NCI-H2029 treated with DMSO at 0.1 percent for 48 hours (cell line): Measurements from ENCODE around the gene SLC2A1.
A peak's percentile ranks its signal among the peaks of the same experiment; 100 is the strongest.

Experiments
- DNase-seq: peaks from one replicate; lab custom pipeline; 2025; lab: John Stamatoyannopoulos, UW

SLC2A1 gene

DNA sequence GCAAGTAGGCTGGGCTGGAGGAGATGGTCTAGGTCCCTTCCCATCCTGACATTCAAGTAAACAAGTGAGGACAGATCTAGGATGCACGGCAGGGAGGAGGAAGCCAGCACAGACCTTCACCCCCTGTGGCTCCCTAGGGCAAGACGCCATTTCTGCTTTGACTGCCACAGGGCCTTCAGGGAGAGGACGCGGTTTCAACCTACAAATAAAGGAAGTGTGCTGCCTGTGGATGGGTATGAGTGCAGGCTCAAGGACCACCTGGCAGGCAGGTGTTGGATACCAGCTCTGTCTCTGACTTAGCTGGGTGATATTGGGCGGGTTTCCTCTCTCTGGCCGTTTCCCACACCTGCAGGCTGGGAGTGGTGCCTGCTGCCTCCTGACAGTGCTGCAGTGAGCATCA is 16.2 kb downstream of the SLC2A1 start:
- DNase-seq, result peak; percentile 96

DNA sequence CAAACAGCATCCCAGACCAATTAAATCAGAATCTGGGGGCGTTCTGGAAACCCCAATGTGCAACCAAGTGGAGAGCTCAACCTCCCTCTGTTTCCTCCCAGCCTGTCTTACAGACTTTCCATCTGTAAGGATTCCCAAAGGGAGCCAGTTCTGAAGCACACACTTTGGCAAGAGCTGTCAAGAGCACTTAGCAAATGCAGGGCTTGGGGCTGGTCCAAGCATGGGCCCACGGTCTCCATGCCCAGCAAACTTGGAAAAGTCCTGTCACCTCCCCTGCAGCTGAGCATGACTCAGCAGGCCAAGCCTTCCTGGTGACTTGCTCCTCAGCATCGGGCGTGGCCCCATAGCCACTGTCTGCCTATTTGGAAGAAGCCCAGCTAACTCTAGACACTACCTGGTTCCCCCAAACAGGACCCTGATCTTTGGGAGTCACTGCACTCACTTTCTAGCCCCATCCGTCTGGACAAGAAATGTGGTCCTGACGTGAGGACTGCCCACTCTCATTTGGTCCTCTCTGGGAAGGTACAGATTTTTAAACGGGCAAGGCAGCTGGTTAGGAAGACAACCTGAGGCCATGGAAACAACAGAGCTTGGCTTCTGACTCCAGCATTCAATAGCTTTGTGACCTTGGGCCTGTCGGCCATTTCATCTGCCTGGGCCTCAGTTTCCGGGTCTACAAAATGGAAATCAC is 16.9 kb downstream of the SLC2A1 start:
- DNase-seq, result peak; percentile 87

DNA sequence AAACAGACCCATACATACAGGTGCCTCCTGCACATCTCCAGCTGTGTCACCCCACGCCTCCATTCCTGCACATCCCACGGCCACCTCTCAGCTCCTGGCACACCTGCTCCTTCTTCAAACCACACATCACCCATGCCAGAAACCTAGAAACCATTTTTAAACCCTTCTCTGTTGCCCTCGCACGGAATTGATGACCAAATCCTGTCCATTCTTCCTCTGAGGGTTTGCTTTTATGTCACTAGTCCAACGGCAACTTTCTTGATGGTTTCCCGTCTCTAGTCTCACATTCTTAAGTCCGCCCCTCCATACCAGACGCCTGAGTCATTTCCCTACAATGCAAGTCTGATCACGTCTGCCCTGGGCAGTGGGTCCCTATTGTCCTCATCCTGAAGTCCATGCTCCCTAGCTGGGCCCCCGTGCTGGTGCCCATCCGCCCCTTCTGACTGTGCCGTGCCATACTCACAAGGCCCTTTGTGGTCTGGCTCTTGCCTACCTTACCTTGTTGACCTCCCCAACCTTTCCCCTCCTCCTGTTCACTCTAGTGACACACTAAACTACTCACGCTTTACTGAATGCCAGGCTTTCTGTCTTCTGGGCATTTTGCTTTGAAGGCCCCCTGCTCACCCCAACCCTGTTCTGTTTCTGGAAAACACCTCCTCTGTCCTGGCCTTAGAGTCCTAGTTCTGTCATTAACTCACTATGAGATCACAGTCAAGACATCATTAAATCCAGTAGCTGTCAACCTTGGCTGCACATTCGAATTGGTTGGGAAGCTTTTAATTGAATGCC is 17.6 kb downstream of the SLC2A1 start:
- DNase-seq, result no peak

DNA sequence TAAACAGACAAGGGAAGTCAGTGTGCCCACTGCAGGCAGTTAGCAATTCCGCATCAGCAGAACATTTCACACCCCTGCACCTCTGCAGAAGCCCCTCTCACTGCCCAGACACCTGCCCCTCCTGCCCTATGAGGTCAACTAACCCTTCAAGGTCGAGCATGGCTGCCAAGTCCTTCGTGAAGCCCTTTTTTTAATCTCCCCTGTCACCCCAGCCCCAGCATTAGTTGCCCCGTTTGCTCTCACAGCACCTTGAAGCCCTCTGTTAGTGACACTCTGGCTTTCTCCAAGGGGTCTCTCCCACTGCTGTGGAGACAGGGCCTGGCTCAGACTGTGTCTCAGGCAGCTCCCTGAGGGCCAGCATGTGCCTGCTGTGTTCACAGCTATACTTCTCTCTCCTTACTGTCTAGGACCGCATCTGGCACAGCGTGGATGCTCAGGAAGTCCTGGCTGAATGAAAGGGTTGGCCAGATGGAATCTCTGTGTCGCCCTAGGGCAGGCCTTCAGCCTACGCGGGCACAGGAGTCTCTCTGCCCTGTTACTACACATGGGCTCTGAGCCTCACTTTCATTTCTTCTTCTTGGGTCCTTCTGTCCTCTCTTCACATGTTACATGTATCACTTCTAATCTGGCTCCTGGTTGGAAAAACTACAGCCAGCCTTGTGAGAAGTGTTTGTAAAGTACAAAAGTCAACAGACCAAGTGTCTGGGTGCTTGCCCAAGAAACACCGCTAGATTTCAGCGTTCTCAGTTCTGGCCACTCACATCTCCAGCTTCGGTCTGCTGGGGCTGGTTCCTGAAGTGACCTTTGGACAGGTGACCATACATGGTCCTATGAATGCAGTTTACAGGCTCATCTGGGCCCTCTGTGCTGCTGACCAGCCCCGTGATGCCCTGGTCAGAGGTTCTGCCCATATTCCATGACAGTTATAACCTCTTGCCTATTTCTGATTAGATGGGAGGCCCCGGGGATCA is 19.7 kb downstream of the SLC2A1 start:
- DNase-seq, result peak; percentile 53

DNA sequence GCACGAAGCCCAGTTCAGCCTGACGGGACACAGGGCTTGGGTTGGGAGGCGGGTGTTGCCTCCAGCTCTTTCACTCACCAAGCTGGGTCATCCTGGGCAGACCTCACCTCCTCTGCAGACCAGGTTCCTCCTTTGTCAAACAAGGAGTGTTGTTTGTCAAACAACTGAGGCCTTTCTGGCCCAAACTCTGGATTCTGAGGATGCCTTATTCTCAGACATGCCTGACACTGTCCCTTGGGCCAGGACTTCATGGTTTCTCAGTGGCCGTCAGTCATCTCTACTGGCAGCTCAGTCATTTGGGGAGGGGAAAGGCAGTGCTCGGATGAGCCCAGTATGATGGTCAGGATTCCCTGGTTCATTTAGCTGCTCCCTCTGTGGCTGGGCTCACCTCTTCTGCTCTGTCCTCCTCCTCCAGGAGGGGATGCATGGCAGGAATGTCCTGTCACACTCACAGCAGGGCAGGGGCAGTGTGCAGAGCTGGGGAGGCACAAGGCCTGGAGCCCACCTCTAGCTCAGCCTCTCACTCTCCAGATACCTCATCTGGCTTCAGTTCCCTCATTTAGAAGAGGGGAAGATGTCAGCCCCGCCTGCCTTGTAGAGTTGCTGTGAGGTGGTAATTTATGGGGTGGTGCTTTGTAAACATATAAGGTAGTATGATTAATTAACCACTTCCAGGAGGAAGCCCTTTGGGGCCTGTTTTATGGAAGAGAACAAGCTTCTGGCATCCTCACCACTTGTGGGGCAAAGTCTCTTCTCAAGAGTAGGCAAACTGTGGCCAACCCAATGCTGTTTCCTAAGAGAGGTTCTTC is 20.6 kb downstream of the SLC2A1 start:
- no peak for DNase-seq

DNA sequence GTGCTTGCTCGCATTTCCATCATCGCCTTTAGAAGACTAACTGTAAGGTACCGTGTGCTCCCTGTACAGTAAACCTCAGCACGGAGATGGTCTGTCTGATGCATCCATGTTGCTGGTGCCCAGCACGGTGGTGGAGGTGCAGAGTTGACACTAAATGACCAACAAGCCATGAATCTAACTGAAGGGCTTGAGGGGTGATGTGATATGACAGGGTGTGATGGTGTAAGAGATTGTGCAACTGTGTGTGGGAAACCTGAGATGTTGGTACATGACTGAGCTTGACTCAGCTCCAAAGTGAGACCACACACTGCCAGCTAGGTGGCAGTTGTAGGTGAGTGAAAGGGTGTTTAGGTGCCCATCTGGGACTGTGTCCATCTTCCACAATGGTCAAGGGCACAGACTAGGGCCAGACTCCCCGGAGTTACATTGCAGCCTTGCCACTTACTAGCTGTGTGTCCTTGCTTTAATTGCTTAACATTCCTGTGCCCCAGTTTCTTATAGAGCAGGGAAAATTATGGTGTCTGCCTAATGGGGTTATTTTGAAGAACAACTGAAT is 21.4 kb downstream of the SLC2A1 start:
- DNase-seq, result no peak

GRCh38 chr1:42936309-42937078 is 22.2 kb downstream of the SLC2A1 start:
- no peak for DNase-seq

DNA sequence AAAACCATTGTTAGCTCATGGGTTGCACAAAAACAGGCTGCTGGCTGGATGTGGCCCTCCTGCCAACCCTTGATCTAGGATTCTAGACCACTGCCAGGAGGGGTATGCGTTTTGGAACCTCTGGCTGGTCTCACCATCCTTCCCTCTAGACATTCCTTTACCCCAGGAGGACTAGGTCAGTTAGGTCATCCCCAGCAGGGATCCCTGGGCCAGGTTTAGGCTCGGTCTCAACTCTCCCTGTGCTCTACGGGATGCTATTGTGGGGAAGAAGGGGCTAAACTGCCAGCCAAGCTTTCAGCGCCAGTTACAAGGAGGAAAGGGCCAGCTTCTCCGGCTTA is 22.7 kb downstream of the SLC2A1 start:
- no peak for DNase-seq

DNA sequence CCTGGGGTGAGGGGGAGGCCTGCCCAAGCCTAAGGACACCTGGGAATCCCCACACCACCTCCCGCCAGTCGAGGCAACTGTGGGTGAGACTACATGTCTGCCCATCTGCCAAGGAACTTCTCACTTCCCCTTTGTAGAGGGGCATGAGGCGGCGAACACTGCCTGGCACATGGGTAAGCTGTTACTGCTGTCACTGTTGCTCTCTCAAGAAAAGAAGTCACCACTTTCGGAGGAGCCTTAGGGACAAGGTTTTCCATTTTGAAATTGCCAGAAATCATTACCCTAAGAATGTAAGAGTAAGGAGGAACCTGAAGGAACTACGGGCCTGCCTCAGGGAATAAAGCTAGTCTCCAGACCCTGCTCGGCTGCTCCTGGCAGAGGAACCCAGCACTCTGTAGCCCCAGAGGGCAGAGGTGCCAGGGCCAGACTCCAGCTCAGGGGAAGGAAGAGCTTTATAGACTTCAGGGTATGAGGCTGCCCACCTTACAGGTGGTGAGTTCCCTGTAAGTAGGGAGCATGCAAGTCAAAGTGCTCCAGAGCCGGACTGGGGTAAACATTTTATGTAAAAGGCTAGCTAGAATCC is 23.3 kb downstream of the SLC2A1 start:
- no peak for DNase-seq

DNA sequence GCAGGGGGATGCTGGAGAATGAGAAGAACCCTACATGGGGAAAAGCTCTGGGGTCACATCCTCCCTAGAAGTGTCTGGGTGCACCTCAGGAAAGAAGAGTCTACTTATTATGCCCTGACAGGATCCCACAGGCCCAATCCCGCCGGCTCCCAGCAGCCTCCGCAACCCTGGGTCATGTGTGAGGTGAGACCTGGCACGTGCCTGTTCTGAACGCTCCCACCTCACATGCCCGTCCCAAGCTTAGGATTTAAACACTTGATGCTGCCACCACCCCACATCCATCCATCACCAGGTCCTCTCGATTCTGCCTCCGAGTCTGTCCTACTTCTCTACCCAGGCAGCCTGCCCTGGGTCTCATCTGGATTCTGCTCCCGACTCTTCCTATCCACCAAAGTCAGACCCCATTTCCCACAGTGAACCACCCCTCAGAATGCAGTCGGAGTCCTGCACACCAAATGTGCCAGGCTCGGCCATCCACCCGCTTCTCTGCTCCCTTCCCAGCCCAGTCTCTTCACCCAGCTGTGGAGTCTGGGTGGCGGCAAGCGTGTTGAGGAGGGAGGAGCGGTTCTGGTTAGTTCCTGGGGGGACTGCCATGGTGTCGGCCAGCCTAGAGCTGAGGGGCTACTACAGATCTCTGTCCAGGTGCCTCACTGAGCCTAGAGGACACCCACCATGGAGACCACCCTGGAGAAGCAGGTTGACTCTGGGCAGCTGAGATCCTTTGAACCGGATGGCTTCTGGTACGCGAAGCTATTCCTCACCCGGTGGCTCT is 23.9 kb downstream of the SLC2A1 start:
- DNase-seq, result no peak

DNA sequence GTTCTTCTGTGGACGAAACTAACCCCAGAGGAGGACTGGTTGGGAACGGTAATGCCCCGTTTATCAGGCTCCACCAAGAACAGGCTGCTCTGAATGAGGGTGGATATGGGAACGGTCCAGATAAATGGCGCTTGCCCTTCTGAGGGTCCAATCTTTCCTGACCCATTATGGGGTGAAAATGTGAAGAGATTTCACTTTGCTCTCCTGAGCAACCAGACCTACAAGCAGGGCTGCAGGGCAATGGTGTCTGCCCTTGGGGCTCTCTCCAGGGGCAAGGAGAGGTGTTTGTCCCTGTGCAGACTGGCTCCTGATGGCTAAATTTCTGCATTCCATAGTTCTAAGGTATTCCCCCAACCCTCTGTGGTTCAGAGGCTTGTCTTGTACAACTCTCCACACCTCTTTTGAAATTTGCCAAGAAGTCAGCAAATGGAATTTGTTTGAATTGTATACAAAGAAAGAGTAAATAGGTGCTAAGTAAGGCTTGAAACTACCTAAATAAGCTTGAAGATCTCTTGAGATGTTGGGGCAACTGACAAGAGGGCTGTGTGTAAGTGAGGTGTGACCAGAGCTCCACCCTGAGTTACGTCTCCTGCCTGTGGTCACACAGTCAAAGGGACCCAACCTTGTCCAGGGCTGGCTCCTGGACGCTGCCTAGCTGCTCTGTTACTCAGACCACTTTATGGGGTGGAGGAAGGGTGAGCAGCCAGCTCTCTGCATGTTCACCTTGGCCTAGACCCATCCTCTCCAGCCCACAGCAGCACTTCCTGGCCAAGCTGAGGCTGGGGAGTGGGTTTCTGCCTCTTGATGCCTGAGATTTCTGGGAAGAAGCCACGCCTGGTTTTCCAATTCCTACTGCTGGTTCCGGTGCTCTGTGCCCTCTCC is 24.8 kb downstream of the SLC2A1 start:
- no peak for DNase-seq

GRCh38 chr1:42933060-42933586 is 25.5 kb downstream of the SLC2A1 start:
- DNase-seq, result no peak

DNA sequence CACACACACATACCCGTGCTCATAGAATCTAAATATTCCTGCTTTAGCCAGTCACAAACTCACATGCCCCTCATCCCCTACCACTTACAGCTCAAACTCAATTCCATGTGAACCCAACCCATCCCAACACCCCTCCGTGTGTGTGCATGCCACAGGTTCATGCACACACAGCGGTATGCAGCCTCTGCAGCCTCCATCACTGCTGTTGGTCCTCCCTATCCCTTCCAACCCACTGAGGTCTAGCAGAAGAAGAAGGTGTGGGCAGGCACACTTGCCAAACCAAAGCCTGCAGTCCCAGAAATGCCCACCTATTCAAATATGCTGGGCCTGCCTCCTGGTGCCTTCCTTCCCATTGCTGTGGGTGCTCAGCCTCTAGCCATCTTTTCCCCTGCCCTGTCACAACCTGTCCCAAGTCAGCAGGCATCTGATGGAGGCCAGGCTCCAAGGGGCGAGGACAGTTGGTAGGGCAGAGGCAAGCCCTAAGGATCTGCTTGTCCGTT is 26.2 kb downstream of the SLC2A1 start:
- DNase-seq, result no peak

GRCh38 chr1:42931911-42932422 is 26.7 kb downstream of the SLC2A1 start:
- peak; percentile 77 for DNase-seq

DNA sequence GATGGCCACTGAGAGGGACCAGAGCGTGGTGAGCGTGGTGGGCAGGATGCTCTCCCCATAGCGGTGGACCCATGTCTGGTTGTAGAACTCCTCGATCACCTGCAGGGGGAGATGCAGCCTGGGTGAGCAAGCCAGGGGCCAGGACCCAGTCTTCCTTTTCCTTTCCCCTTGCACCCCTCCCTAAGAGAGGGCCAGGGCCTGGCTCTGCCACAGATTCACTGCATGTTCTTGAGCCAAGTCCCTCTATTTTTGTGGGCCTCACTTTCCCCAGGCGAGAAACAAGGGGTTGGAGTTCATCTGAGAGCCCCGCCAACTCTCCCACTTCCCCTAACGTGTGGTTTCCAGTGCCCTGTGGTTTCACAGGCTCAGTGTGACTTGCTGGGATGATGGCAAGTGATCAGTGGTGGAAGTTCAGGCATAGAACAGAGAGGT is 27.5 kb downstream of the SLC2A1 start:
- DNase-seq, result no peak

DNA sequence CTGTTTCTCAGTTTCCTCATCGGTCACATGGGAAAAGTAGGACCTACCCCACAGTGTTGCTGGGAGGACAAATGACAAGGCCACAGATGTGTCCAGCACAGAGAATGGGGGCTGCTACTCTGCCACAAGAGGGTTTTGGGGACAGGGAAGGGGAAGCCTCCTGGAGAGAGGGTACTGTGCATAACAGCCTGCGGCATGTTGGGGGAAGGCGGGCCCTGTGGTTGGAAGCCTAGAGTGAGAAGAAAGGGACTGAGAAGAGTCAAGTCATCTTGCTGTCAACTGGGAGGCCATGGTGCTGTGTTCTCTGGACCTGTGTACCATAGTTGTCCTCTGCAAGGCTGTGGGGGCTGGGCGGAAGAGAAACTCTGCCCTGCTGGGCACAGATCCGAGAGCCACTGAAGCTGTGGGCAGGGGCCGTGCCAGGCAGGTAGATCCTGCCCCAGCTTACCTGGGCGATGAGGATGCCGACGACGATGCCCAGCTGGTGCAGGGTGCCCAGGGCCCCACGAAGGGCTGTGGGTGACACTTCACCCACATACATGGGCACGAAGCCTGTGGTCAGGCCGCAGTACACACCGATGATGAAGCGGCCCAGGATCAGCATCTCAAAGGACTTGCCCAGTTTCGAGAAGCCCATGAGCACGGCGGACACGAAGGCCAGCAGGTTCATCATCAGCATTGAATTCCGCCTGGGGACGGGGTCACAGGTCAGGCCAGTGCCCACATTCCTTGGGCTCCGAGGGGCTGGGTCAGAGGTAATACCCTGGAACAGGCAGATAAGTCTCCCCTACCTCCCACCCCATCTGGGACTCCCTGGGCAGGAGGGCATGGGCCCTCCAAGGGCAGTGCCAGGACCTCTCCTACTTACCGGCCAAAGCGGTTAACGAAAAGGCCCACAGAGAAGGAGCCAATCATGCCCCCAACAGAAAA is 28.2 kb downstream of the SLC2A1 start:
- no peak for DNase-seq
